Osteoblast (primary cell): ENCODE results near the gene STPG3. TPM values are rescaled to one million over a fixed set of nuclear protein-coding genes. Genes with fewer than 3 reads are reported as not detected.

Experiments used
- DNase-seq: peaks from one replicate; pipeline ENCODE4 v3.0.0; 2011; ENCODE audit warnings: low spot score, mixed read lengths; ENCODE audit not compliant: insufficient read length; ENCODE audit errors: missing footprints
- H2AFZ ChIP-seq: 2 replicates; pipeline ENCODE4 v1.6.0; 2011; ENCODE audit warnings: mild to moderate bottlenecking, low read length
- H3K27ac ChIP-seq: 2 replicates; pipeline ENCODE4 v1.5.1; 2011; ENCODE audit warnings: mild to moderate bottlenecking, low read depth, low read length, moderate library complexity
- H3K27me3 ChIP-seq: 2 replicates; pipeline ENCODE4 v1.6.0; 2012; ENCODE audit warnings: mild to moderate bottlenecking, control low read depth, inconsistent platforms, low read length, moderate library complexity; ENCODE audit not compliant: insufficient read depth
- H3K36me3 ChIP-seq: 2 replicates; pipeline ENCODE4 v1.5.1; 2011; ENCODE audit warnings: mild to moderate bottlenecking, low read length, control low read depth, moderate library complexity; ENCODE audit not compliant: insufficient read depth
- H3K4me1 ChIP-seq: 2 replicates; pipeline ENCODE4 v1.5.1; 2011; ENCODE audit warnings: mild to moderate bottlenecking, low read length, control low read depth, moderate library complexity; ENCODE audit not compliant: insufficient read depth
- H3K4me2 ChIP-seq: 2 replicates; pipeline ENCODE4 v1.6.0; 2011; ENCODE audit warnings: mild to moderate bottlenecking, low read length; ENCODE audit not compliant: insufficient read depth
- H3K4me3 ChIP-seq: fragments of 200-600 bp; sonication (generic); 3 replicates; pipeline ENCODE4 v1.5.1; 2012; ENCODE audit warnings: mild to moderate bottlenecking, low read length, inconsistent platforms; ENCODE audit not compliant: insufficient read depth
- H3K79me2 ChIP-seq: 2 replicates; pipeline ENCODE4 v1.6.0; 2012; ENCODE audit warnings: mild to moderate bottlenecking, low read length, control low read depth, inconsistent platforms; ENCODE audit not compliant: insufficient read depth
- H3K9me3 ChIP-seq: 2 replicates; pipeline ENCODE4 v1.5.1; 2011; ENCODE audit warnings: low read depth, low read length, control low read depth
- H4K20me1 ChIP-seq: 2 replicates; pipeline ENCODE4 v1.6.0; 2012; ENCODE audit warnings: mild to moderate bottlenecking, low read length, control low read depth; ENCODE audit not compliant: insufficient read depth
- CTCF ChIP-seq: IDR thresholded peaks from 2 replicates; pipeline ENCODE4 v1.5.1; 2011; ENCODE audit warnings: mild to moderate bottlenecking, low read depth, low read length, moderate library complexity; ENCODE audit errors: extremely low read depth
- total RNA-seq: library from RNA; depleted of rRNA; stranded (reverse); fragments of >200 nt; gene quantifications from 2 replicates; pipeline ENCODE4 v1.2.3, GENCODE V29; 2012

STPG3 gene
- total RNA-seq, 1 donor = 0.36 TPM

- no peak overlapping the region for H2AFZ ChIP-seq
- H3K36me3 ChIP-seq = no peaks in the 10 kb centered on the region
- no peak overlapping the region for H3K4me3 ChIP-seq
- TF ChIP-seq CTCF = no peak
- no peak for DNase-seq
- H3K4me2 ChIP-seq = no peak overlapping the region
- H4K20me1 ChIP-seq = no peaks in the 10 kb centered on the region
- peaks cover 9% of the 10 kb centered on the region for H3K4me1 ChIP-seq
- no peaks in the 10 kb centered on the region for H3K9me3 ChIP-seq
- H3K27me3 ChIP-seq = no peaks in the 10 kb centered on the region
- no peaks in the 10 kb centered on the region for H3K79me2 ChIP-seq
- no peak overlapping the region for H3K27ac ChIP-seq
Measured at GRCh38 chr9:137225699-137226331, 25.3 kb upstream of the STPG3 start.

- Histone ChIP-seq H3K4me1 (peaks cover 9% of the 10 kb centered on the region), H3K27ac (no peak overlapping the region), H2AFZ (no peak overlapping the region), H4K20me1 (no peaks in the 10 kb centered on the region), H3K27me3 (no peaks in the 10 kb centered on the region), H3K9me3 (no peaks in the 10 kb centered on the region), H3K79me2 (no peaks in the 10 kb centered on the region), H3K4me3 (no peak overlapping the region), H3K4me2 (no peak overlapping the region), H3K36me3 (no peaks in the 10 kb centered on the region)
- no peak for TF ChIP-seq CTCF
- DNase-seq = no peak
Measured at GRCh38 chr9:137226338-137227053, 24.6 kb upstream of the STPG3 start.

- TF ChIP-seq CTCF = peak; percentile 84
- no peaks in the 10 kb centered on the region for H4K20me1 ChIP-seq
- H3K4me3 ChIP-seq = no peak within 1 kb of the TSS
- no peak within 1 kb of the TSS for H2AFZ ChIP-seq
- no peaks in the 10 kb centered on the region for H3K27me3 ChIP-seq
- peak; percentile 99 for DNase-seq
- H3K79me2 ChIP-seq = no peaks in the 10 kb centered on the region
- no peaks in the 10 kb centered on the region for H3K36me3 ChIP-seq
- H3K4me1 ChIP-seq = peaks cover 9% of the 10 kb centered on the region
- no peak within 1 kb of the TSS for H3K27ac ChIP-seq
- H3K9me3 ChIP-seq = no peaks in the 10 kb centered on the region
- H3K4me2 ChIP-seq = no peak within 1 kb of the TSS
Measured at GRCh38 chr9:137227054-137227852, 23.8 kb upstream of the STPG3 start, which contains the start of gene RNF224. Gene RNF224 (plus strand): TSS chr9:137227502. CDS start chr9:137228336, 834 bp downstream.
